ENCODE data around the gene GPR18. TPM values are rescaled to one million over a fixed set of nuclear protein-coding genes. Genes with fewer than 3 reads are reported as not detected.

GPR18 gene
- total RNA-seq, 4 donors from 2014 or later = not detected

DNA sequence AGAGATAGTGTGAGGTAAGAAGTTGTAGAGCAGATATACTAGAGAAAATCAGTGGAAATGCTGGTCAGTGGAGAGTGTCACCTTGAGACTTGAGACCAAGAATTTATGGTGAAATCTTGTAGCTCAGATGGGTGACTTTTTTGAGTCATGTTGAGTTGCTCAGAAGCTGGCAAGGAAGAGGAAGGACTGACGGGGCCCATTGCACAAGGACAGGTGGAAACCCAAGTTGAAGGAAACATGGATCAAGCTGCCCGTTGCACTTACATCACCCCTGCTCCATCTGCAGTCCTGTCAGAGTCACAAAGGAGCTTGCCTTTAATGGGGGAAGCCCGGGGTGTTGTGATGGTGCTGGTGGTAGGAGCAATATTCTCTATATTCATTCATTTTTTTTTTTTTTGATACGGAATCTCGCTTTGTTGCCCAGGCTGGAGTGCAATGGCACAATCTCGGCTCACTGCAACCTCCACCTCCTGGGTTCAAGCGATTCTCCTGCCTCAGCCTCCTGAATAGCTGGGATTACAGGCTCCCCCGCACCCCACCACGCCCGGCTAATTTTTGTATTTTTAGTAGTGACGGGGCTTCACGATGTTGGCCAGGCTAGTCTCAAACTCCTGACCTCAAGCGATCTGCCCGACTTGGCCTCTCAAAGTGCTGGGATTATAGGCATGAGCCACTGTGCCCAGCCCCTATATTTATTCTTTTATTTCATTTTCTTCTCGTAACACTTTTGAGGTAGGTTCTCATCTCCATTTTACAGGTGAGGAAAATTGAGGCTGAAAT, 30.1 kb downstream of the GPR18 start:
- no peak for TF ChIP-seq EP300 (IDR thresholded peaks at IDR 0.05)
- no peak for TF ChIP-seq POLR2AphosphoS5 (IDR thresholded peaks at IDR 0.05)
- TF ChIP-seq CTCF (IDR thresholded peaks at IDR 0.05) = no peak
- no peak for TF ChIP-seq POLR2A (IDR thresholded peaks at IDR 0.05)
- no peak overlapping the region for H3K27ac ChIP-seq
- 91% methylated on average over 14 of the region's 15 CpGs for WGBS
- no peaks in the 10 kb centered on the region for H3K27me3 ChIP-seq
- H3K36me3 ChIP-seq = no peaks in the 10 kb centered on the region
- no peak overlapping the region for H3K4me3 ChIP-seq
- peaks cover 51% of the 10 kb centered on the region for H3K4me1 ChIP-seq
- no peak for DNase-seq (ENCODE audit: low spot score in 2 of 2)
- no peaks in the 10 kb centered on the region for H3K9me3 ChIP-seq

DNA sequence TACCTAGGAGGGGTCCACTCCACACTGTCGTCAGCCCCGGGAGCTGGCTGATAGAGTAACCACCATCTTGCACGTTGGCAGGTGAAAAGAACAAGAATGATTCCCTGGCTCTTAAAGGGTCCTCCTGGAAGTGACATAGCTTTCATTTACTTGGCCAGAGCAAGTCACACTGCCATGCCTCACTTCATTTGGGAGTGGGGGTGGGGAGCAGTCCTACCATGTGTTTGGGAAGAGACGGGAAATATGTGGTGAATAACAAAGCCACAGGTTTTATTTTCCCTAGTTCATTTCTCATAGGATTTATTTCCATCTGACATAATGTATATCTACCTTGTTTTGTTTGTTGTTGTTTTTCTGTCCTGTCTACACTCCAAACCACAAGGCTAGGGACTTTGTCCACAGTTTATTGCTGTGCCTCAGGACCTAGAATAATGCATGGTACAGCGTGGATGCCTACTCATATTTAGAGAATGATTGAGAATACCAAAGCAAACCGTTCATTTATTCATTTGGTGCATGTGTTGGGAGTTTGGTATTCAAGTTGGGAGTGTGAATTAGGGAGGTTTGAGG, 30.8 kb downstream of the GPR18 start:
- peaks cover 53% of the 10 kb centered on the region for H3K4me1 ChIP-seq
- H3K36me3 ChIP-seq = no peaks in the 10 kb centered on the region
- H3K4me3 ChIP-seq = no peak overlapping the region
- TF ChIP-seq POLR2A (IDR thresholded peaks at IDR 0.05) (no peak), POLR2AphosphoS5 (IDR thresholded peaks at IDR 0.05) (no peak), CTCF (IDR thresholded peaks at IDR 0.05) (no peak), EP300 (IDR thresholded peaks at IDR 0.05) (no peak)
- H3K9me3 ChIP-seq = no peaks in the 10 kb centered on the region
- 81% methylated on average over 6 of the region's 6 CpGs for WGBS
- no peaks in the 10 kb centered on the region for H3K27me3 ChIP-seq
- no peak for DNase-seq (ENCODE audit: low spot score in 2 of 2)
- H3K27ac ChIP-seq = no peak overlapping the region

DNA sequence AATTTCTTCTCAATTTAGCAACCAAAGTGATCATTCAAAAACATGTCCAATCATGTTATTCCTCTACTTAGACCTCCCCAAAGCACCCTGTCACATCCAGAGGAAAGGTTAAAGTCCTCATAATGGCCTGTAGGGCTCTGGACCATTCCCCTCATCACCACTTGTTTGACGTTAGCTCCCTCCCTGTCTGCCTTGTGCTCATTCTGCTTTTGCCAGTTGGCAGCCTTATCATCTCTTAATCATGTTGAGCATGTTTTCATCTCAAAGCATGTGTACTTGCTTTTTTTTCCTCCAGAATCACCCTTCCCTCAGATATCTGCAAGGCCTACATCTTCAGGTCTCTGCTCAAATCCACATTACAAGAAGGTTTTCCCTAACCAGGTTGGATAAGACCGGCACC, 31.7 kb downstream of the GPR18 start:
- TF ChIP-seq EP300 (IDR thresholded peaks at IDR 0.05) (no peak), POLR2AphosphoS5 (IDR thresholded peaks at IDR 0.05) (no peak), CTCF (IDR thresholded peaks at IDR 0.05) (no peak), POLR2A (IDR thresholded peaks at IDR 0.05) (no peak)
- WGBS = 59% methylated on average over 2 of the region's 2 CpGs
- no peak overlapping the region for H3K27ac ChIP-seq
- no peaks in the 10 kb centered on the region for H3K36me3 ChIP-seq
- H3K4me1 ChIP-seq = peaks cover 62% of the 10 kb centered on the region
- no peaks in the 10 kb centered on the region for H3K27me3 ChIP-seq
- no peaks in the 10 kb centered on the region for H3K9me3 ChIP-seq
- no peak for DNase-seq (ENCODE audit: low spot score in 2 of 2)
- H3K4me3 ChIP-seq = no peak overlapping the region

GRCh38 chr13:99225078-99225477, 33.1 kb downstream of the GPR18 start:
- H3K36me3 ChIP-seq = no peaks in the 10 kb centered on the region
- WGBS = 53% methylated on average over 4 of the region's 4 CpGs
- H3K27me3 ChIP-seq = no peaks in the 10 kb centered on the region
- no peak for DNase-seq (ENCODE audit: low spot score in 2 of 2)
- H3K9me3 ChIP-seq = no peaks in the 10 kb centered on the region
- no peak for TF ChIP-seq POLR2AphosphoS5 (IDR thresholded peaks at IDR 0.05)
- TF ChIP-seq EP300 (IDR thresholded peaks at IDR 0.05) = no peak
- TF ChIP-seq POLR2A (IDR thresholded peaks at IDR 0.05) = no peak
- TF ChIP-seq CTCF (IDR thresholded peaks at IDR 0.05) = no peak
- no peak overlapping the region for H3K27ac ChIP-seq
- no peak overlapping the region for H3K4me3 ChIP-seq
- peaks cover 76% of the 10 kb centered on the region for H3K4me1 ChIP-seq

GRCh38 chr13:99224021-99224420, 34.2 kb downstream of the GPR18 start:
- H3K4me1 ChIP-seq = peaks cover 77% of the 10 kb centered on the region
- no peaks in the 10 kb centered on the region for H3K27me3 ChIP-seq
- no peak overlapping the region for H3K27ac ChIP-seq
- TF ChIP-seq EP300 (IDR thresholded peaks at IDR 0.05) (no peak), CTCF (IDR thresholded peaks at IDR 0.05) (no peak), POLR2AphosphoS5 (IDR thresholded peaks at IDR 0.05) (no peak), POLR2A (IDR thresholded peaks at IDR 0.05) (no peak)
- WGBS = 47% methylated on average over 2 of the region's 2 CpGs
- H3K36me3 ChIP-seq = no peaks in the 10 kb centered on the region
- no peaks in the 10 kb centered on the region for H3K9me3 ChIP-seq
- no peak overlapping the region for H3K4me3 ChIP-seq
- DNase-seq (ENCODE audit: low spot score in 2 of 2) = no peak
